ENCODE measurements around the gene SNURF.

DNA sequence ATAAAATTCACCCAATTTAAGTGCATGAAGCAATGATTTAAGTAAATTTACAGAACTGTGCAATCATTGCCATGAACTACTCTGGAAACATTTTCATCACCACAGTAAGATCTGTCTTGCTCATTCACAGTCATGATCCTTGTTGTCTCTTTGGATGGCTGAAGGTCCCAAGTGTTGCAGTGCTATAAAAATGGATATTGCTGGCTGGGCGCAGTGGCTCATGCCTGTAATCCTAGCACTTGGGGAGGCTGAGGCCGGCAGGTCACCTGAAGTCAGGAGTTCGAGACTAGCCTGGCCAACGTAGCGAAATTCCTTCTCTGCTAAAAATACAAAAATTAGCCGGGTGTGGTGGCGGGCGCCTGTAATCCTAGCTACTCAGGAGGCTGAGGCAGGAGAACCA, 17.0 kb downstream of the SNURF start:
- TF ChIP-seq POLR2A (IDR thresholded peaks at IDR 0.05; ENCODE audit: low read depth, low read length) = no peak
- no peak for TF ChIP-seq POLR2AphosphoS5 (IDR thresholded peaks at IDR 0.05; ENCODE audit: low read depth, low read length)
- TF ChIP-seq POU2F2 (IDR thresholded peaks at IDR 0.05; ENCODE audit: low read depth, low read length) = no peak
